Smooth muscle cell of the brain vasculature (primary cell): Measurements from ENCODE around the gene AHNAK.

Experiments
- DNase-seq: peaks from one replicate; pipeline ENCODE4 v3.0.0-alpha.2; 2012; ENCODE audit warnings: low read depth, low spot score

Gene AHNAK

DNA sequence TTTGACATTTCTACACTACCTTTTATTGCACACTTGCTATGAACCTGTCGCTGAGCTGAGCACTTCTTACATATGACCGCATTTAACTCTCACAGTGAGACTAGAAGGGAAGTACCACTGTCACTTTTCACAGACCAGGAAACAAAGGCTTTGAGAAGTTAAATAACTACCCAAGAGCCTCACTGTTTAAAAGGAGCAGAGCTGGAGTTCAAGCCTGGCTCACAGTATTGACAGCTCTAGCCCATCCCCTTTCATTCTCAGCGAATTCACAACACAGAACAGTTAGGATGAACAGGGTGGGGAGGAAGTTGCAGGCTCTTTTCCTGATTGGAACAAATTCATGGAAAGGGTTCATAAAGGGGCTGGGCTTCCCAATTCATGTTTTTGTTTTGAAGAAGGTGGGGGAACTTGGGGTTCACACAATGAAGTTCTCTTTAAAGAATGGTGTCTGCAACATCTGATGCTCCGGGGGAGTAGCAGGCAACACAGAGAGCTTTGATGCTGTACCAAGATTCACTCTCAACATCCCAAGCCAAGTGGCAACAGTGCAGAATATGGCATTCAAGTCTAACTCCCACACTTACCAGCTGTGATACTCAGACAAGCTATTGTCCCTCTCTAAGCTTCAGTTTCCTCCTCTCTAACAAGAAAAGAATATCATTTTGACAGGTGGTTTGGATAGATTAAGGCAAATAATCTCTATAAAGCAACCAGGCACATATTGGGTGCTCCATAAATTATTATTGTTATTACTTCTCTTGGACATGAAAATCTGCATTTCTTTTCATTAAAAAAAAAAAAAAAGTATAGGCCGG, 110.6 kb downstream of the AHNAK start:
- DNase-seq: no peak

DNA sequence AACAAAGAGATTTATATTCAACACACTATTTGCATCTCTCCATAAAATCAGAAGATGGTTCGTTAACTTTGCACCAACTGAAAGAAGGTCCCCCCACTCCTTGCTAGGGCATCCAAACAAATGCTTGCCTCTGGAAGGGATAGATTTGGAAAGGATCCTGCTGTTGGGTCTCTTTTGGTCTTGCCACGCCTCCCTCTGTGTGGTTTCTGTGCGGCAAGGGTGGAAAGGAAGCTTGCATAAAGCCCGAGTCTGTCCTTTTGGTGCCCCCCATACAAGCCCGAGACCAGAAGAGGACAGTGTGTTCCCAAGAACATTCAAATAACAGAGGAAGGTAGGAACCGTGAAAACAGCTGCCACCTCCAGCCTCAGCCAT, 112.7 kb downstream of the AHNAK start:
- no peak for DNase-seq

DNA sequence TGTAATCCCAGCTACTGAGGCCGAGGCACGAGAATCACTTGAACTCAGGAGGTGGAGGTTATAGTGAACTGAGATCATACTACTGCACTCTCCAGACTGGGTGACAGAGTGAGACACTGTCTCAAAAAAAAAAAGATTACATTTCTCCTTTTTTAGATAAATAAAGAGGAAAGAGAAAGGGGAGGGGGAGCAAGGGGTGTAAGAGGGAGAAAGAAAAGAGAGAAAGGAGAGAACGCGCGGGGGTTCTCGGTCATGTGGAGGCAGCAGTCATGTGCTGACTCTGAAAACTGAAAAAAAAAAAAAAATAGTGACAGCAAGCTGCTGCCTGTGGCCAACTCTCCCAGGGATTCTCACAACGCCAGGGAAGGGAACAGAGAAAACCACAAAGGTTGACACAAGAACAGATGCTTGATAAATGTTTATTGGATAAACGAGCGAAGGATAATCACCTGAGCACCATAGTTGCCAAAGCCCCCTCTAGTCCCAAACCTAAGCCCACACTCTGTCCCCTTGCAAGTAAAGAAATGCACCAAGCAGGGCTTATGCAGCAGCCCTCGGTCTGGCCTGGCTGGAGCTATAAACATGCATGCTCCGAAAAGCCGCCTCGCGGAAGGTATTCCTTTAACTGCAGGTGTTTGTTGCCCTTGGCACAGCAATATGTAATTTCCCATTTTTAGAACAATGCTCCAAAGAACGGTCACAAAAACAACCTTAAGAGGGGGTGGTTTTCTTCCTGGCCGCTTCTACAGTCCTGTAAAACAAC, 113.3 kb downstream of the AHNAK start:
- no peak for DNase-seq

DNA sequence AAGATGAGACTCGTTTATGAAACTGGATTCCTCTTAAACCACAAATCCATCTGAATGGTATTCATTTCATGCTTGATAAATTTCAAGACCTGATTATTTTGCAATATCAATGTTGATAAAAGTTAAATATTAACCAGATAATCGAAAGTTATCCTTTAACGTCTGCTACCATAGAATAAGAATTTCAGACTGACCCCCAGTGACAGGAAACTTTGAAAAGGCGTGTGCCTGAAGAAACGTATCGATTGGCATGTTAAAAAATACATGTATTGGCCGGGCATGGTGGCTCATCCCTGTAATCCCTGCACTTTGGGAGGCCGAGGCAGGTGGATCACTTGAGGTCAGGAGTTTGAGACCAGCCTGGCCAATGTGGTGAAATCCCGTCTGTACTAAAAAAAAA, 113.9 kb downstream of the AHNAK start:
- no peak for DNase-seq

DNA sequence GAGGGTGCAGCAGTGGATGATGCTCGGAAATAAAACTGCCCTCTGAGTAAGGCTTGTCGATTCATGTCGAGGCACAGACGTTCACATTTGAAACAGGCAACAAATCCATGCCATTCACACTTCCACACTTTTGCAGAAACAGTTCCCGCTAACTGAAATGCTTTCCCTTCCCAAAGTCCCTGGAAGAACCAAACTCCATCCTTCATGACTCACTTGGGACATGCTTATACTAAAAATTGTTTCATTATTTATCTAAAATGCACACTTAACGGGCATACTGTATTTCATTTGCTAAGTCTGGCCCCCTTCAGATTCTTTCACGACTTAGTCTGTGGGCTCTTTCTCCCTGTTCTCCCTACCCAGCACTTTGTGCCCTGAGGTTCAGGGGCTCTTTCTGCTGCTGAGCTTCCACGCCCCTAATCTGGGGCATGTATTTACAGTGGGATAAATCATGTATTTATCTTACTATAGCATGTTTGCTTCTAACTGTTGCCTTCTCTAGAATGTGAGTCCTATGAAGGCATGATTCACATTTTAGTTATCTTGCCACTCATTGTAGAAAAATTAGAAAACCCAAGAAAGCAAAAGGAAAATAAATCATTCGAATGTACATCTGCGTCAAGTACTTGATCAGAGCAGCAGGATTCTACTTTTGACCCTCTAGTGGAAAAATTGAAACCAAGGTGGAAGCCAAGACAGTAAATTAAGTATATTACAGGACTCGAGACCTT, 115.3 kb downstream of the AHNAK start:
- DNase-seq: no peak

DNA sequence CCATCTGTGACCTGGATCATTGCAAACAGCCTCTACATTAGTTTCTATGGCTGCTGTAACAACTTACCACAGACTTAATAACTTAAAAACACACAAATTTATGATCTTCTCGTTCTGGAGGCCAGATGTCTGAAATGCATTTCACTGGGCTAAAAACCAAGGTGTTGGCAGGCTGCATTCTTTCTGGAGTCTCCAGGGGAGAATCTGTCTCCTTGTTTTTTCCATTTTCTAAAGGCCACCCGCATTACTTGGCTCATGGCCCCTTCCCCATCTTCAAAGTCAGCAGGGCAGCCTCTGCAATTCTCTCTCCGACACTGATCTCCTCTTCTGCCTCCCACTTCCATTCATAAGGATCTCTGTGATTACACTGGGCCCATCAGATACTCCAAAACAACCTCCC, 116.2 kb downstream of the AHNAK start:
- no peak for DNase-seq

DNA sequence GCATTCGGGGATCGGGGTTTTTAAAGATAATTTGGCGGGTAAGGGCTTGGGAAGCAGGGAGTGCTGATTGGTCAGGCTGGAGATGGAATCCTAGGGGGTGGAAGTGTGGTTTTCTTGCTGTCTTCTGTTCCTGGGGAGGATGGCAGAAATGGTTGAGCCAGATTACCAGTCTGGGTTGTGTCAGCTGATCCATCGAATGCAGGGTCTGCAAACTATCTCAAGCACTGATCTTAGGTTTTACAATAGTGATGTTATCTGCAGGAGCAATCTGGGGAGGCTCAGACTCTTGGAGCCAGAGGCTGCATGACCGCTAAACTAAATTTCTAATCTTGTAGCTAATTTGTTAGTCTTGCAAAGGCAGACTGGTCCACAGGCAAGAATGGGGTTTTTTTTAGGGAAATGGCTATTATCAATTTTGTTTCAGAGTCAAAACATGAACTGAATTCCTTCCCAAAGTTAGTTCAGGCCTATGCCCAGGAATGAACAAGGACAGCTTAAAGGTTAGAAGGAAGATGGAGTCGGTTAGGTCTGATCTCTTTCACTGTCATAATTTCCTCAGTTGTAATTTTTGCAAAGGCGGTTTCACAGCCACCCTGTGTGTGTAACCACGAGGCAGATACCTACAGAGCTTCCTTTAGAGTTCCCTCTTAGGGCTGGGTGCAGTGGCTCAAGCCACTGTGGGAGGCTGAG, 117.6 kb downstream of the AHNAK start:
- DNase-seq: no peak

DNA sequence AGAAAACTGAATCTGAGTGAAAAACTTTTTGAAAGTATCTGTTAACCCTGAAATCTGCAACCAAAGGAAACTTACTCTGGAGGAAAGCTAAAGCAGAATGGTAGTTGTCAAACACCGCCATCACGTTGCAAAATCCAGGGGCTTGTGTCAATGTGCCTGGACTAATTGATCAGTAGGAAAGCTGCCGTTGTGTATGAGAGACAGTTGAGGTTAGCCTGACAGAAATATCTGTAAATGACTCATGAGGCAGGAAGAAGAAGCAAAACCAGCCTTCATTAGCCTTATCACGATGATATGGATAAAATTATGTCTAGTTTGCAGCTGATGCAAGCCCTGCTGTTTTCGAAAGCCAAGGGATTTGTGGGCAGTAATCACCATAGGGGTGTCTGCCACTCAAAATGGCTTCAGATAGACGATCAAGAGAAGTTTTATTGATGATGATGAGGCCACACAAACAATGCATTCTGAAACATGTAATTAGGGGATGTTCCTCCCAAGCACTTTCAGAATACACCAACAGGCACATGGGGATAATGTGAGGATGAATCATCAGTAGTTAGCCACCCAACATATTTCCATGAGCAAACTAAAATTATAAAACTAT, 118.9 kb downstream of the AHNAK start:
- DNase-seq: no peak

DNA sequence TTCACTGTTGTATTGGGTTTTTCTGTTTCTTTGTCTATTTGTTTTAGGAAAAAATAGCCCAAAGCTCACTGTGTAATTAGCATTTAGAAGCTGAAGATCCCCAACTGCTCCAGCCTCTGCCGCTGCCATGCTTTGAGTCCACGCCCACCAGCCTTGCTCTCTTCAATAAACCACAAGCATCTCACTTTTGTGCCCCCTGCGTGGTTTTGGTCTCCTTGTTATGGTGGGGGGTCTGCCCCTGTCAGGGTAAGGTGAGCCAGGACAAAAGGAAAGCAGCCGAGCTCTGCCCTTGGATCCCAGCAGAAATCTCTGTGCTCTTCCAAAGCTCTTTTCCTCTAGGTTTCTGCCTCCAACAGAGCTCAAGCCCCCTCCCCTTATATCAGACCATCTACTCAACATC, 123.6 kb downstream of the AHNAK start:
- DNase-seq: no peak

DNA sequence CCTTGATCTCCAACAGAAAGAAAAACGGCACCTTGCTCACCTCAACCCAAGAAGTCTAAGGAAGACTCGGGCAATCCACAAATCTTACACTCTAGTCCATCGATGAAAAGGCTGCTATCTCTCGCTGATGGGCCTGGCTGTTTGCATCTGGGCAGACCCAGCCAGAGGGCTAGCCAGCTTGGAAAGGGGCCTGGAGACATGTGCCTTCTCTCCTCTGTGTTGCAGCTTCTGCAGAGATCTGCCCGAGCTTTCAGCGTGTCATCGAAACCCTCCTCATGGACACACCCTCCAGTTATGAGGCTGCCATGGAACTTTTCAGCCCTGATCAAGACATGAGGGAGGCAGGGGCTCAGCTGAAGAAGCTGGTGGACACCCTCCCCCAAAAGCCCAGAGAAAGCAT, 124.6 kb downstream of the AHNAK start:
- DNase-seq: no peak

DNA sequence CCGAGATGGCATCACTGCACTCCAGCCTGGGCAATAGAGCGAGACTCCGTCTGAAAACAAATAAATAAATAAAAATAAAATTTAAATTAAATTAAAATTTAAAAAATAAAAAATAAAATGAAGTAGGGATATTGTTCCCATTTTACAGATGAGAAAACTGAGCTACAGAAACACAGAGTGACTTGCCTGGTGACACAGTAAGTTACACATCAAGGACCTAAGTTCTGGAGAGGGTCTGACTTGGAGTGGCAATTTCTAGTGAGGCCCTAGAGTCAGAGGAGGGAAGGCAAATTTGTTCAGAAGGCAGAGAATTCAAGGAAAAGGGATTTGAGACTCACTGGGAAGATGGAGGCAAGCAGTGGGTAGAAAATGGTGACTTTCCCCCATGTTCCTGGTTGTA, 125.7 kb downstream of the AHNAK start:
- no peak for DNase-seq

DNA sequence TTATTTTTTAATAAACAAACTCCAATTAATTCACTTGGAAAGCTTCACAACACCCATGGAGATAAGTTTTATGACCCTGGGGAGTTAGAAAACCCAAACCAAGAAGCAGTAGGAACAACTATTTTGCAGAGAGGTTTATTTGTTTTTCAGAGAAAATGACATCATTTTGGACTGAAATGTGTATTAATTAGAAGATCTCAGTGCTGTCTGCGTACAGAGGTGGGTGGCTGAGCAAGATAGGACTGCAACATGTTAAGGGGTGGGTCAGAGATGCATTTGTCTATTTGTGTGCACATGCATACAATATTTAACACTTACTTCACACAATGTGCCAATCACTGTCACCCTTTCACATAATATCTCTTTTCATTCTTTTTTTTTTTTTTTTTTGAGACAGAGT, 126.7 kb downstream of the AHNAK start:
- no peak for DNase-seq

DNA sequence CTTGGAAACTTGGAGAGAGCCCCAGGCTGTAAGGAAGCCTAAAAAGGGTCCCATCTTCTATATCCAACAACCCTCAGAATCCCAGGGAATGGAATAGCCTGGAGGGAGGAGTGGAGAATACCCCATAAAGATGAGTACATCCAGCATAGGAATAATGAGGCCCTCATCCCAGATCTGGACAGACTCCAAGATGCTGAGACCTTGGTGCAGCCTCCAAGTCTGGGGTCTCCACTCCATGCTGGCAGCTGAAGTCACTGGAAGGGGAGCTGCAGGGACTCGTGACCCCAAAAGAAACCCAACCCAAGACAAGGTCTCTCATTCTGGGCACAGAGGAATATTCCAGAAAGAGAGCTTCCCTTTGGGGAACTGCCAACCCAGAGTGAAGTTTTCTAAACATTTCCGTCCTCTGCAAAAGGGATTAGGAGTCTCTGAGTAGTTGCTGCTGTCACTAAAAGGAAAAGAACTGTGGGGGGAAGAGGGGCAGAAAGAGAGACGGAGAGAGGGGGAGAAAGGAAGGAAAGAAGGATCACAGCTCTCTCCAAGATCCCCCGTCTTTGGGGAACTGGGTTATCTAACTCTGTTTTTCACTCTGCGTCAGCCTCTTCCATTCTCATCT, 127.2 kb downstream of the AHNAK start:
- DNase-seq: no peak

DNA sequence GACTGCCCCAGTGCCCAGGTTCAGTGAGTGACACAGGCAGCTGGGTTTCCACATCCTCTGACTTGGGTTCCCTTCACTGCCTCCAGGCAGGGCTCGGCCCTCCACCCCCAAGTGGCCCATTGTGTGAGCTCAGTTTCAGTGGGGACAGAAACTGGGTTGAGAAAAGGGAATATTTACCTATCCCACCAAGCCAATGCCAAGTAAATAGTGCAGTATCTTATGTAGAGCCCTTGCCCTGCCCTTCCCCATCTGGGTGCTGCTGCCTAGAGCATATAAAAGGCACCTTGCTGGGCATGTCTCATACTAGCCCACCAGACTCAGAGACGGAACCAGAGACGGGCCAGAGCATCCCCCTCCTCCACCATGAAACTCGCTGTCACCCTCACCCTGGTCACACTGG, 127.9 kb downstream of the AHNAK start, which contains the start of gene SCGB1A1:
Gene SCGB1A1, plus strand, starts transcription at position 301 of the 400 bp plus-strand sequence. Its CDS starts 63 bp downstream, at position 364.
- no peak for DNase-seq

DNA sequence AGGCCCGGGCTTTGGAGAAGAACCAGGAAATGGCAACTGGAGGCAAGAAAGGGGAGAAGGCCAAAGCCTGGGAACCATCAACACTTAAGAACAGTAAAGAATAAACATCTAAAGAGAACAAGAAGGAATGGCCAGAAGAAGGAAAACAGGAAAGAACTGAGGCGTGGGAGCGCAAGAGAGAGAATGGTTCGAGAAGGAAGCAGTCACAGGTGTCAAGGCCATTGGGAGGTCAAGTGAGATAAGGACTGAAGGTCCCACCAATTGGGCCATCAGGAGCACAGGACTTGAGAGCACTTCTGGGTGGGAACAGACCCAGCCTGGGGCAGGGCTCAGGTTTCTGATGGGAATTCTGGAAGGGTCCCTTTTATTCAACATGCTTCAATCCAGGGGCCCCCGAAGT, 128.5 kb downstream of the AHNAK start:
- DNase-seq: no peak

DNA sequence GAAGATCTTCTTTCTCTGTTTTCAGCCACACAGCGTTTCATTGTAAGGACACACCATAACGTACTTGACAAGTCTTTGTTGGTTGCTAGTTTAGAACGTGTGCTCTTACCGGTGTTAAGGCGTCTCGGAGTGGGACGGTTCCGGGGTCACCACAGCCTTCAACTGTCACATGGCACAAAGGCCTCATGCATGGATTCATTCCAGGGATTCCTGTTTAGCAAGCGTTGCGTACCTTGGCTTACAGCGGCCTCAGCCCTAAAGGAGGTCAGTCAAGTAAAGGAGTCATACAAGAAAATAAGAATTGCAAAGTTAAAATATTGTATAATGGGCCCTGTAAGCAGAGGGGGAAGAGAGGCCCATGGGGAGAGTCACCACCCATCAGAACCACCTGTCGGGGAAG, 130.0 kb downstream of the AHNAK start:
- DNase-seq: no peak

DNA sequence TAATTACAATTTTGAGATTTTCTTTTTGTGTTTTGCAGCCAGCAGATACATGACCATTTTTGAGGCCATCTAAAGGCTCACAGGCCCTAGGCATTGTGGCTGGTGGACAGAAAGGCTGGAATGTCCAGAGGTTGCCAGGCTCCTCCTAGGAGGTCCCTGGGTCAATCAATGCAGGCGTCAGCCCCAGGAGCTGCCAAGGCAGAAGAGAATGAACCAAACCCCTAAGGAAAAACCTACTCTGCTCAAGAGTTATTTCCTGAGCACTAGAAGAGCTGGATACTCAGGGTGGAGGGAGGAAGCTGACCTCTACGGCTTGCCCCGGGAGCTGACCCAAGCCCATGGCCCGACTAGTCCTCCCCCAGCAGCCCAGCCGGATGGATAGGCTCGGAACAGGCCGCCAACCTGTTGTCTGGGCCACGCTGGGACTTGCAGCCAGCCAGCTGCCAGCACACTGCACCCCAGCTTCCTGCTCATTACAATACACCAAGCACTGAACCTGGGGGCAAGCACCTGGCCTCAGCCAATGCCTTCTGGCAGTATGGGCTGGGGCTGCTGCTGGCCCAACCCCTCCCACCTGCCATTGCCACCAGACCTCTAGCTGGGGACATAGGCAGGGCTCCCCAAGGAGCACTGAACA, 133.4 kb downstream of the AHNAK start:
- no peak for DNase-seq

DNA sequence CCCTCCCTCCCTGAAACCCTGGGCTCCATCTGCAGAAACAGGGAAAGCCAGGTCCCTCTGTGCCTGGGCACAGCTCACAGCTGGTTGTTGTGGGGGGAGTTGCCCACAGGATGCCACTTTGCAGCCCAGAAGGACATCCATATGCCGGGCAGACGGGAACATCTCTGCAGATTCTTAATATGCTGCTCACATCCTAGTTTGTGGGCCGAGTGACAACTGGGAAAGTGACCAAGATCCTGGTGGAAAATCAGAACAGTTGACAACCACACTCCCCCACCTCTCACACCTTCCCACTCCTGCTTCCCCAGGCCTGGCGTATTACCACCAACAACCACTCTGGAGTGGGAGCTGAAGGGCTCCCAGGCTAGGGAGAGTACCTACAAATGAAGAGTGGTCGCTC, 135.1 kb downstream of the AHNAK start:
- no peak for DNase-seq

DNA sequence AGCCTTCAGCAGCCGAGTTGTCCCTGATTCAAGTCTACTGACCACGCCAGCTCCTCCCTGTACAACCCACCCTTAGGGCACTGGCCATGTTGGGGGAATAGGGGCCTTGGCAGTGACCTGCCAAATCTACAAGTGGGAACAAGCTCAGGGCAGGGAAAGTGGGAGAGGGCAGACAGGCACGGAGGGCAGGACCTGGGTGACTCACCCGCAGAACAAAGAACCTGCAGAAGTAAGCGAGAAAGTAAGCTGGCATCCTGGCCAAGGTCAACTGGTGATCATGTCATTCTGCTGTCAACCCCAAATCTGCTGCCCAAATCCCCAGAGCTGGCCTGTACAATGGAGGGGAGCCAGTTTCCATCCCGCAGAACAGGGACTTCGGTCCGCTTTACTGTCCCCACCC, 135.6 kb downstream of the AHNAK start:
- DNase-seq: no peak

DNA sequence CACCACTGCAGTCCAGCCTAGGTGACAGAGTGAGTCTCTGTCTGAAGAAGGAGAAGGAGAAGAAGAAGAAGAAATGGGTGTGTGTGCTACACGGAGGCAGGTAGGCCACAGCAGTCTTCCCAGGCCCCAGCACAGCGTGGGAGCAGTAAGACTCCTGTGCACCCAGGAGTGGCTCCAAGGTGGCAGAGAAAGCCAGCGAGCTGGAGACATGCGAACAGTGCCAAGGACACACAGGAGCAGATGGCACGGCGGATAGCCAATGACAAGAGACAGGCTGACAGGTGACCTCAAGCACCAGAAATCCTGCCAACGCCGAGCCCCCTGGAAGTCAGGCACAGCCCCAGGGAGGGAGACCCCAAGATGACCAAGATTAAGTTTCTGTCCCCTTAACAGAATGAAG, 136.8 kb downstream of the AHNAK start:
- DNase-seq: no peak

DNA sequence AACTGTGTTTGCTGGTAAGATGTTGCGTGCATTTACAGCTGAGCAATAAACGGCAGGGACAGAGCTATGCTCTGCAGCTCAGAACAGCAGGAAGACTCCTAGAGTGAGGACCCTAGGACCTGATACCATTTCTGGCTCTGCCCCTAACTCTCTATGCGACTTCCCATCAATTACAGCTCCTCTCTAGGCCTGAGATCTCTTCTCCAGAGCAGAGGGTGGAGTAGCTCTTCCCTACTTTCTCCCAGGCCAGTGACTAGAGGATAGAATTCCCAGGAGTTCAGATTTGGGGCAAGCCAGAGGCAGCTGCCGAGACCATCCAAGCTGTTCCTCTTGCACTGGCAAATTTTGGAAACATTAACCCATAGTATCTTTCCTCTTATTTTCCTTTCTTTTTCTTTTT, 140.6 kb downstream of the AHNAK start:
- DNase-seq: no peak
